ENCODE data around the gene RTP1.
"Not testable (repeated sequence)": the region's sequence is repeated elsewhere in the genome, so short reads cannot be mapped to it uniquely, and the experiment has no call there.

Gene RTP1

DNA sequence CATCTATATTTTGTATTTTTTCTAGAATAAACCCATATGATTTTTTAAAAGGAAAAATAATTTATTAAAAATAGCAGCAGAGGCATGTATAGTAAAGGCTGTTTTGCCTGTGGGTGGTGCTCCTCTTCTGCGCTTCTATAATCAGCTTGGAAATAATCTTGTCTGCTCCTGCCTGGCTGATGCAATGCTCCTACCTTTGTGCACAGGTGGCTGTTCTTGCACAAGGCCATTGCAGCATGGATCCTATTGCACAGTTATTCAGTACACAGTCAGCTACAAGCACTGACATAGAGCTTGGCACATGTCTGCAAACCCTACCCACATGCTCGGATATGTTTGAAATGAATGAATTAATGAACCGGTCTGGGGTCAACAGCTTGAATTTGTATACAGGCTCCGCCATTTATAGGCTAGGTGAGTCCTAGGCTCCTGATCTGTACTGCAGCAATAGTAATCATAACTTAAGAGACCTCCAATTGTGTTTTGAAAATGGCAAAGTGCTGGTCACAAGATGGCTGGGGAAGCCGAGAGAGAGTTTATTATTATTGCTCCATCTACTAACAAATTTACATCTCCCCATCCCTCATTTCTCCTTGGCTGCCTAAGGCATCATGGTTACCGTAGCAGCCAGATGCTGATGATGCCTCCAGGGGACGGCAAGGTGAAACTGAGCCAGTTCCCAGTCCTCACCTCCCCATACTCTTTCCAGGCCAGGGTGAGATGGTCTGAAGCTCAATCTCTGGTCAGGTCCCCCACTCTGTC lies 532 bp upstream of the RTP1 start:
- DNase-seq (ENCODE audit: insufficient read length, low spot score) (no peak), FAIRE-seq (no peak)

DNA sequence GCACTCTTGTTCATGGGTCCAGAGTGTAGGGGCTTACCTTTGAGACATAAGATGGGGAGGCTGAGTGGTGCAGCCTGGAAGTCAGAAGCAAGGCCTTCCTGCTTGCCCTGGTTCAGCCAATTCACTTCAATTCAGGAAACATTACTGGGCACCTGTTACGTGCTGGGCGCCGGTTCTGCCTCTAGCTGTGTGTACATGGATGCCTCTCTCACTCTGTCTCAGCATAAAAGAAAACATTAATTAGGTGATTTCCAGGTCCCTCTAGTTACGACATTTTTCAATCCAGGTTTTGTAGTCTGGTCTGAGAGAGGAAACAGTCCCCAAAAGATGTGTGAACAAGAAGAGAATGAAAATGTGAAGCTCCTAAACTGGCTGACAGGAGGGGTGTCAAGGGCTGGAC lies 1.2 kb downstream of the RTP1 start:
- DNase-seq (ENCODE audit: insufficient read length, low spot score) (no peak), FAIRE-seq (no peak)

DNA sequence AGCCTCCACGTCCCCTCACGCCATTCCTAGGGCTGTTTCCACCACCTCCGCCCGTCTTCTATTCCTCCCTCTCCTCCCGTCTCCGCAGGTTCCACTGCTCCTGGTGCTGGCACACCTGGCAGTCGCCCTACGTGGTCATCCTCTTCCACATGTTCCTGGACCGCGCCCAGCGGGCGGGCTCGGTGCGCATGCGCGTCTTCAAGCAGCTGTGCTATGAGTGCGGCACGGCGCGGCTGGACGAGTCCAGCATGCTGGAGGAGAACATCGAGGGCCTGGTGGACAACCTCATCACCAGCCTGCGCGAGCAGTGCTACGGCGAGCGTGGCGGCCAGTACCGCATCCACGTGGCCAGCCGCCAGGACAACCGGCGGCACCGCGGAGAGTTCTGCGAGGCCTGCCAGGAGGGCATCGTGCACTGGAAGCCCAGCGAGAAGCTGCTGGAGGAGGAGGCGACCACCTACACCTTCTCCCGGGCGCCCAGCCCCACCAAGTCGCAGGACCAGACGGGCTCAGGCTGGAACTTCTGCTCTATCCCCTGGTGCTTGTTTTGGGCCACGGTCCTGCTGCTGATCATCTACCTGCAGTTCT lies 2.3 kb downstream of the RTP1 start:
- FAIRE-seq; DNase-seq (ENCODE audit: insufficient read length, low spot score): not testable (repeated sequence)

DNA sequence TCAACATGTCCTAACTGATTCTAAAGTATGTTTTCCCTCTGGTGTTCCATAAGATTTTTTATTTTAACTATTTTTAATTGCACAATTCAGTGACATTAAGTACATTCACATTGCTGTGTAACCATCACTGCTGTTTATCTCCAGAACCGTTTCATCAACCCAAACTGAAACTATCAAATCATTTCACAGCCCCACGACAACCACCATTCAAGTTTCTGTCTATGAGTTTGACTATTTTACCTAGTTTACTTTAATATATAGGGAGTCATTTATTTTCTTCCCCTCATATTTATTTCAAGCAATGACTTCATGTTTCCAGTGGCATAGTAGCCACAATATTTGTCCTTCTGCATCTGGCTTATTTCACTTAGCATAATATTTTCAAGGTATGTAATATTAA lies 8.4 kb downstream of the RTP1 start:
- no peak for FAIRE-seq
- no peak for DNase-seq (ENCODE audit: insufficient read length, low spot score)

DNA sequence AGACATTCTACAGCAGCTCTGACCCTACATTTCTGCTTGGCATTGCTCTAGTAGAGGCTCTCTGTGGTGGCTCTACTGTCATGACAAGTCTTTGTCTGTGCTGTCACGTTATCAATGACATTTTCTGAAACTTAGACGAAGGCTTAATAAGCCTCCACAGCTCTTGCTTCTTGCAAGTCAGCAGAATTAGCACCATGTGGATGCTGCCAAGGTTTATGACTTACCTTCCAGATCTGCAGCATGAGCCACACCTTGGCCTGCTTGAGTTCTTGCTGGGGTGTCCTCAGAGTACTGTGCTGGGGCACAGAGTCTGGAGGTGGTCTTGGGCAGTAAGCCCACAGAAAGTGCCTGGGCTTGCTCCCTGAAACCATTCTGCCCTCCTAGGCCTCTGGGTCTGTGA lies 9.8 kb downstream of the RTP1 start:
- DNase-seq (ENCODE audit: insufficient read length, low spot score) (no peak), FAIRE-seq (no peak)

DNA sequence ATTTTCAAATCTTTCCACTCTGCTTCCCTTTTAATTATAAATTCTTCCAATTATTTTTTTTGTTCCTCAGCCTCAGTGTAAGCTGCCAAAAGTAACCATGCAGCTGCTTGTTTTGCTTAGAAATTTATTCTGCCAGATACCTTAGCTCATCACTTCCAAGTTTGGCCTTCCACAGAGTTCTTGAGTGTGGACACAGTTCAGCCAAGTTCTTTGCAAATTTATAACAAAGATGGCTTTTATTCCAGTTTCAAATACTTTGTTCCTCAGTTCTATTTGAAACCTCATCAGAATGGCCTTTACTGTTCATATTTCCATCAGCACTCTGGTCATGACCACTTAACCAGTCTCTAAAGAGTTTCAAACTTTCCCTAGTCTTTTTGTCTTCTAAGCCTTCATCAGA lies 10.3 kb downstream of the RTP1 start:
- DNase-seq (ENCODE audit: insufficient read length, low spot score) (no peak), FAIRE-seq (no peak)

DNA sequence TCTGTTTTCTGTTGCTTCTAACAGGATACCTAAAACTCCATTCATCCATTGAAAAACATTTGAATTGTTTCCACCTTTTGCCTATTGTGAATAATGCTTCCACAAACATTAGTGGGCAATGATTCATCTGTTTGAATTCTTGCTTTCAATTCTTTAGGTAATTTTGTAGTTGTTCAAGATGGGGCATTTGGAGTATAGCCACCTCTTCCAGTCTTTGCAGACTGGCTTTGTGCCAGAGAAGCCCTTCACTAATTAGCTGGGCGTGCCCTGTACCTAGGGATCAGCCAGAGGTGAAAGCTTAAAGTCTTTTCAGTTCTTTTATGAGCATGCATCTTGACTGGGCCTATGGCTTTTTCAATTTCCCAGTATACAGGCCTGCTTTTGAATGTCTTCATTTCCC lies 10.9 kb downstream of the RTP1 start:
- DNase-seq (ENCODE audit: insufficient read length, low spot score) (no peak), FAIRE-seq (no peak)

DNA sequence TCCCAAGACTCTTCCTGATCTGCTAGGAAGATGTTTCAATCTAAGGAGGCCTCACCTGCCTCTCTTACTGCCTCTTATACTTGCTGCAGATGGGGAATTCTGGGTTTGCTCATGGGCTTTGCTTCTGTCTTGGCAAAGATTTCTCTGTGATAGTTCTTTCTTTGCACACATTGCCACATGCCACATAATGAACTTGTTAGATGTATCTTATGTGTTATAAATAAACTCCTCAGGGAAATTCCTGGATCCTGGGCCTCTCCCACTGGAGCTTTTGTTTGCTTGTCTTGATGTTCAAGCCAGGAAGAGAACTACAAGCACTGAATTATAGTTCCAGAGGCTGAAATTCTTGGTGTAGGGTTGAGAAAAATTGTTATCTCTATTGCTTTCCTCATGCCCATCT lies 12.2 kb downstream of the RTP1 start:
- DNase-seq (ENCODE audit: insufficient read length, low spot score): no peak
- no peak for FAIRE-seq

DNA sequence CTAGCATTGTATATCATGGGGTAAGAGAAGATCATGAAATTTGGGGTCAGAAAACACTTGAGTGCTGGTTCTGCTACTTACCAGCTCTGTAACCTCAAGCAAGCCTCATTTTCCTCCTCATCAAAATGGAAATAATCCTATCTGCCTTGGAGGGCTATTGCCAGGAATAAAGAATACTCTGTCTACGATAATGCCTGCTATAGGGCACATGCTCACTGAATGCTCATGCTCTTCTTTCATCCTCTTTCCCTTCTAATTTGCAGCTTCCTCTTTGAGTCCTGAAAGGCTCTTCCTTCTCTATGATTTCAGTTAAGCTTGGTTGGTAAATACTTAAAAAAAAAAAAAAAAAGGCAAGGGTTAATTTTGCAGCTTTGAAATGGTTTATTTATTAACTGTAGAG lies 12.8 kb downstream of the RTP1 start:
- no peak for DNase-seq (ENCODE audit: insufficient read length, low spot score)
- no peak for FAIRE-seq

DNA sequence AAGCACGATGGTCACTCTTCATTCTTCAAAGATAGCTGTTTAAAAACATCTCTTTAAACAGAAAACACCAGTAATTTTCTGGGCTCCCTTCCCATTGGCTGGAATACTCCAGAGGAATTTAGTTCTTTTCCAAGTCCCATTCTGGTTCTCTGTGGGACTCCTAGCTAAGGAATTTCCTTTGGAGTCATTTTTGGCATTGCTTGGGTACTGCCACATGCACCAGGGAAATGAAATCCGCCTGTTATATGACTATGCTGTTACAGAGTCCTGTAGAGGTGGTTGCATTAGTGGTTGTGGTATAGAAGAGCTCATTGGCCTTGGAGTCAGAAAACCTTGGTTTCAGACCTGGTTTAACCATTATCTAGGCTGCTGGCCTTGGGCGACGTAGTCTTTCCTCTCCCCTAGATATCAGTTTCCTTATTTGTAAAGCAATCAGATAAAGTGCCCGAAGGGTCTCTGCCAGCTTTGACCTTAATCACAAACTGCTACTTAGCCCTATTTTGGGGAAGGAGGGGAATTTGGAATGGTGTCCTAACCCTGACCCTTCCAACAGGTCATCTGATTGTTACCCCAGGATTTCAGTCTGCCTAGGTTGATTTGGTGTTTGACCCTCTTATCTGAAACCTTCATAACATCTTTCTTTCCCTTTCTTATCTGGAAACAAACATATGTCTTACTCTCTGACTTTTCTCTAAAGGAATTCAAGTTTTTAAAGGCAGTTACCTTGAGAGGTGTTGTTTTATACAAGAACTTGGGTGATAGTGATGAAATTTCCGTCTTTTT lies 13.4 kb downstream of the RTP1 start:
- FAIRE-seq: no peak

DNA sequence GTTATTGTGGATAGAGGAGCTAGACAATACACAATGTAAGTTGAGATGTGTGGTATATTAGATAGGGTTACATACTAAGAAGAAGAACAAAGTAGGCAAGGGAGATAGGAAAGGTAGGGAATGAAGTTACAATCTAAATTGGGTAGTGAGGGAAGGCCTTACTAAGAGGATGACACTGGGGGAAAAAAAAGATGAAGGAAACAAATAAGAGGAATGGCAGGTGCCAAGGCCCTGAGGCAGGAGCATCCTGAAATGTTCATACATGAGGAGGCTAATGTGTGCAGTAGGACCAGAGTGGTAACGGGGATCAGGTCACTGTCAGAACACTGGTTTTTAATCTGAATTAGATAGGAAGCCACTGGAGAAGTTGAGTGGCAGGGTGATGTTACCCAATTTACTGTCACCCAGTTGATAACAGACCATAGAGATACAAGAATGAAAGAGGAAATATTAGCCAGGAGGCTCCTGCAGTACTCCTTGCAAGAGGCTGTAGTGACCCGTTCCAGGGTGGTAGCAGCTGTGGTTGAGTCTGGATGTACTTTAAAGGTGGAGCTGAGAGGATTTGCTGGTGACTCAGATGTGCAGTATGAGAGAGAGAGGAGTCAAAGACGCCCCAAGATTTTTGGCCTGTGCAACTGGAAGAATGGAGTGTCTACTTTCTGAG lies 14.4 kb downstream of the RTP1 start:
- FAIRE-seq: no peak
- no peak for DNase-seq (ENCODE audit: insufficient read length, low spot score)

More for the DNA sequence above, 13.4 kb downstream of the RTP1 start:
- peak; percentile 24 for DNase-seq (ENCODE audit: insufficient read length, low spot score)

DNA sequence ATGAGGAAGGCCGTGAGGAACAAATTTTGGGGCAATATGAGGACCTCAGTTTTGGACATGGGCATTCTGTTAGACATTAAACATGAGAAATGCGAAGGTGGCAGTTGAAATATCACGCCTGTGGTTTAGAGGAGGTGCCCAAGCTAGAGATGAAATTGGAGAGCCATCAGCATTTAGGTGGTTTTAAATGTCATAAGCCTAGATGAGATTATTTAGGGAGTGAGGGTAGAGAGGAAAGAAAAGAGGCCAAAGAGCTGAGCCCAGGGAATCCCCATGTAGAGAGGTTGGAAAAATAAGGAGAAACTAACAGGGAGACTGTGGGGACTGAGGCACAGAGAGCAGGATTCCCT lies 14.9 kb downstream of the RTP1 start:
- FAIRE-seq: no peak
- no peak for DNase-seq (ENCODE audit: insufficient read length, low spot score)

DNA sequence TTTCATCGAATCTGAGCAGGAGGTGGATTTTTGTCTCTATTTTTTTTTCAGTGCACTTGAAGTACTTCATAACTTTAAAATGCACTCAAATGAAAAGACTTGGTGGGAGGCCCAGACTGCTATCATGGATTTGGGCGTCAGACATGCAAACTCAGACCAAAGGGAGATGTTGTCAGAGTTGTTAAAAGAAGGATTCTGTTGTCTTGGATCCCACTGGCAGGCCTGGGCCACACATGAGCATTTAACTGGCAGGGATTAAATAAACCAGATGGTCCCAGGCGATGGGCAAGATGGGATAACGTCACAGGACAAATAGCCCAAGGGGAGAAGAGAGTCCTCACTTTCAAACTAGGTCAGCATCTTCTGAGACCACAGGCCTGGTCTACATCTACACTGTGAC lies 15.4 kb downstream of the RTP1 start:
- DNase-seq (ENCODE audit: insufficient read length, low spot score) (no peak), FAIRE-seq (no peak)

DNA sequence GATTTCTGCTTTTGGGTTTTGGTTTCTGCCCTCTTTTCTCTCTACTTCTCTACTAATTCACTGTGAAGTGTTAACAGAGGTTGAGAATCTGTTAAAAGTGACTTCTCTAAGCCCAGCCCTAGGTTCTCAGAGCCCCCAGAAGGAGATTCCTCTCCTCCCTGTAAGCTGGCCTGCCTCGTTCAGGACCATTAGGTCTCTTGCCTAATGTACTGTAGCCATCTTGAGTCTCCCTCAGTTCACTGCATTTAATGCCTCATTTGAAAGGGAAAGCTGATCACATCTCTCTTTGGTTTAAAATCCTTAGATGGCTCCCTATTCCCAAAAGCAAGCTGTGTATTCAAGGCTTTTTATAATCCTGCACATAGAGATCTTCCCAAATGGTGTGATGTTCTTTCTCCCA lies 16.3 kb downstream of the RTP1 start:
- no peak for DNase-seq (ENCODE audit: insufficient read length, low spot score)

DNA sequence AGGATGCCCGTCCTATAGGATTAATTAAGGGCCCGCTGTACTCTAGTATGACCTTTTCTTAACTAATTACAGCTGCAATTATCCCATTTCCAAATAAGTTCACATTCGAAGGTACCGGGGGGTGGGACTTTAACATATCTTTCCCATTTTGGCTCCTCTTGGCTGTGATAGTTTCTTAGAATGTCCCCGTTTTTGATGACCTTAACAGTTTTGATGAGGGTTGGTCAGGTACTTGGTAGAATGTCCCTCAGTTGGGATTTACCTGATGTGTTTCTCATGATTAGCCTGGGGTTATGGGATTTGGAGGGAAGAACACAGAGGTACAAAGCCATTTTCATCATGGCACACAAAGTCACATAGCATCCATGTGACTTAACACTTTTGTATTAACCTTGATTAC lies 18.2 kb downstream of the RTP1 start:
- no peak for FAIRE-seq
- DNase-seq (ENCODE audit: insufficient read length, low spot score): no peak

More for the DNA sequence above, 16.3 kb downstream of the RTP1 start:
- no peak for FAIRE-seq

DNA sequence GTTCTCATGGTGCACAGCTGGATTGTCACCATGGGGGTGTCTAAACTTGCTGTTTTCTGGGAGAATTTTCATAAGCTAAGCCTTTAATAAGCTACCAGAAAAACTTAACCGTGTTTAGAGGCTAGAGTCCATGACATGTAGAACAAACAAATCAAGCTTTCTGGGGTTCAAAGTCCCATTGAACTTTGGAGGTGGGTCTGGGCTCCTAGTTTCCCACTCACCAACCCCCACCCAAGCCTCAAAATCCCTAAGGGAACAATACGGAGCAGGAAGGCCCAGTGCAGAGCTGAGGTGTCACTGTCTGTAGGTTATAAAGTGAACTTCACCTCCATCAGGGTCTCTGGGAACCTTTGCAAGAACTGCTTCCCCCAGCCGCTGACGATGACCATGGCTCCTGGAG lies 25.5 kb downstream of the RTP1 start:
- no peak for FAIRE-seq

DNA sequence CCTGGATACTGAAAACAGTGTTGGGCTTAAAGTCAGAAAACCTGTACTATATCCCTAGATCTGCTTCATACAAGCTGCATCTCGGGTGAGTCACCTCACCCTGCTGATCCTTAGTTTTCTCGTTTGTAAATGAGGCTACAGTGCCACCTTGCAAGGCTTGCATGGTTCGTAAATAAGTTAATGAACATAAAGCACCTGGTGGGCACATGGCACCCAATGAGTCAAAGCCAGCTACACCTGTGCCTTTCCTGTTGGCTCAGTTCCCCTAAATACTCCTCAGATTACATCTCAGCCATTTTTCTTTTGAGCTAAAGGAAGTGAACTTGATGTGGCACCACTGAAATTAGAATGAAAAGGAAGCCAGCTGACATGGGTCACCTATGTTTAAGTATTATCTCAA lies 26.5 kb downstream of the RTP1 start:
- FAIRE-seq: no peak
- no peak for DNase-seq (ENCODE audit: insufficient read length, low spot score)

More for the DNA sequence above, 25.5 kb downstream of the RTP1 start:
- DNase-seq (ENCODE audit: insufficient read length, low spot score): no peak

DNA sequence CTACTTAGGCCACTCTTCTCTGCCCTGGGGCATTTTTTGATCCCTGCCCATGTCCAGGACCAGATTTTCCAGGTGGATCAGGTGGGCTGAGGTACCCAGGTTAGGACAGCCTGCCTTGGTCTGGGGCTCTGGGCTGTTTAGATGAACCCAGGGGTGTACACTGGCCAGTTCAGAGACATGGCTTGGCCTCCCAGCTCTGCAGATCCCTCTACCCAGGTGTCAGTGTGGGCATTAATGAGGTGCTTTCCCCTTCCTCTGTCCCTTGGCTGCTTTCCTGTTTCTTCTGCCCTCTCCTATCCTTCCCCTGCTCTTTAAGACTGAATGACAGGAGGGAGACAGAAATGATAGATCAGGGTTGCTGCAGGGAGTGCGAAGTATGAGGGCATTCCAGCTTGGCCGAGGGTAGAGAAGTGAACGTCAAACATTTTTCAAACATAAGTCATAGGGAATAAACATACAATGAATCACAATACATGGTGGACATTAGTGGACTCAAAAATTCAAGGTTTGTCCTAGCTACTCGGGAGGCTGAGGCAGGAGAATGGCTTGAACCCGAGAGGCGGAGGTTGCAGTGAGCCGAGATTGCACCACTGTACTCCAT lies 30.5 kb downstream of the RTP1 start:
- DNase-seq (ENCODE audit: insufficient read length, low spot score) (no peak), FAIRE-seq (no peak)

DNA sequence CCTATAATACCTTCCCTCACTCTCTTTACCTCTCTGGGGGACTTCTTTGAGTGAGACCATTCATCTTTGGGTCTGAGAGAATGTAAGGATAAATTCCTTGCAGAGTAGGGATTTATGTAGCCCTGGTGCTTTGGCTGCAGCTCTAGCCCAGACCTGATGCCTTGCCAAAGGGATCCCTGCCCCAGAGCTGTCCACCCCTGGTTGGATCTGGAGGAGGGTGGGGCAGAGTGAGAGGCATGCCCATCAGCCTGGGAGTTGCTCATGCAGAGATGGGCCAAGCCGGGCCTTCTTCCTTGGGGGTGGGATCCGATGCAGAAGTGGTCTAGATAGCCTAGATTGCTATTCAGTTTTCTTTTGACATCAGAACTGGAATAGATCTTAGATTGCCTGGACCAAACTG lies 31.5 kb downstream of the RTP1 start:
- FAIRE-seq (no peak), DNase-seq (ENCODE audit: insufficient read length, low spot score) (no peak)

DNA sequence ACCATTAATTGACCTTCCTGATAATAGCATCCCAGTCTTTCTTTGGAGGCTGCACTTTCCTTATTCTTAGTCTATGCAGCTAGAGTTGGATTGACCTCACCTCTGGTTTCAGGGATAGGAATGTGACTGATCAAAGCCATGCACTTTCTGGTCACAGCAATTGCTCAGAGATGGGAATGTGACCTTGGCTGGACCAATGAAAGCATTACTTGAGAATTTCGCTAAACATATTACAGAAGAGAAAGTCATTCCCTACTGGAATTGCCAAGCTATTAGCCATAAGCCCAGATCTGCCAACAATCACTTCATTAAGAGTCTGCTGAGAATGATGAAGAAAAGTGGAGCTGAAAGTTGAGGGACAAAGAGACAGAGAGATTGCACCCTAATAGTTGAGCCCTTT lies 32.7 kb downstream of the RTP1 start:
- FAIRE-seq (no peak), DNase-seq (ENCODE audit: insufficient read length, low spot score) (no peak)

DNA sequence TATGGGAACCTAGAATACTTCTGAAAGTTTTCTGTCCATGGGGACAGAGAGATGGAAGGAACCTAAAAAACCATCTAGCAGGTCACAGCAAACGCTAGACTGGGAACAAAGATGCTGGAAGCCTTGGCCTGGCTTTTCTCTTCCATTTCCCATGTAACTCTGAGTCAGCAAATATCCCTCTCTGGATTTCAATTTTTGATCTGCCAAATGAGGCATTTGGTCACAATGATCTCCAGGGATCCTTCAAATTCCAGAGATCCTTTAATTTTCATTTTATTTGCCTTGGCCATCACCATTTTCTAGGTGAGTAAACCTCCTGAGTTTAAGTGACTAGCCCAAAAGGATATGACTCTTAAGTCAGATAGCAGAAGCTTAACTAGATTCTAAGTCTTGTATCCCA lies 39.7 kb downstream of the RTP1 start:
- DNase-seq (ENCODE audit: insufficient read length, low spot score) (no peak), FAIRE-seq (no peak)
